HEK293 (cell line): ENCODE measurements around the gene RABEP1.
"Not testable (repeated sequence)": the region's sequence is repeated elsewhere in the genome, so short reads cannot be mapped to it uniquely, and the experiment has no call there.

Source experiments
- CTCF ChIA-PET: fragments of 350-600 bp; formaldehyde crosslinking; extraction: SDS; loops from one replicate; lab custom pipeline; 2021; ENCODE audit warnings: antibody characterized with exemption; lab: Yijun Ruan, JAX
- POLR2A ChIA-PET: fragments of 300-600 bp; formaldehyde crosslinking; extraction: SDS; loops from one replicate; lab custom pipeline; 2020; ENCODE audit warnings: antibody characterized with exemption, inconsistent platforms; lab: Yijun Ruan, JAX
- H3K27ac ChIP-seq: fragments of 200-500 bp; sonication (Bioruptor generic); 2 replicates; pipeline ENCODE4 v1.5.1; 2014; ENCODE audit warnings: low read depth, low read length, control low read depth, inconsistent platforms; ENCODE audit errors: extremely low read depth
- H3K36me3 ChIP-seq, 2 experiments: fragments of 200-500 bp in 1 of 2; sonication (Bioruptor generic) in 1 of 2; 1 replicate in 1 of 2; 2 replicates in 1 of 2; pipeline ENCODE4 v1.5.1; 2014 to 2017; ENCODE audit warnings: inconsistent platforms in 2 of 2, low read length in 2 of 2; ENCODE audit not compliant: control insufficient read depth in 2 of 2, insufficient read depth in 1 of 2
- H3K4me1 ChIP-seq: fragments of 200-500 bp; sonication (Bioruptor generic); 2 replicates; pipeline ENCODE4 v1.5.1; 2014; ENCODE audit warnings: mild to moderate bottlenecking, low read length, inconsistent platforms; ENCODE audit not compliant: control insufficient read depth, insufficient read depth
- H3K4me3 ChIP-seq: 2 replicates; pipeline ENCODE4 v1.5.1; 2011; ENCODE audit warnings: low read depth, mild to moderate bottlenecking, control low read depth, low read length, moderate library complexity
- H3K9me3 ChIP-seq: fragments of 200-500 bp; sonication (Bioruptor generic); 2 replicates; pipeline ENCODE4 v1.5.1; 2014; ENCODE audit warnings: low read depth, low read length, inconsistent platforms; ENCODE audit not compliant: control insufficient read depth, insufficient read depth
- CTCF ChIP-seq: fragments of 450-650 bp; formaldehyde crosslinking; IDR thresholded peaks from 2 replicates; pipeline ENCODE4 v1.5.1; 2016; ENCODE audit warnings: missing biosample characterization, missing genetic modification characterization
- ZFP3 ChIP-seq: fragments of 450-650 bp; formaldehyde crosslinking; IDR thresholded peaks from 2 replicates; pipeline ENCODE4 v1.5.1; 2016; ENCODE audit warnings: low read depth, missing biosample characterization, missing genetic modification characterization
- ZNF112 ChIP-seq: fragments of 450-650 bp; formaldehyde crosslinking; IDR thresholded peaks from 2 replicates; pipeline ENCODE4 v1.5.0; 2017; ENCODE audit warnings: missing biosample characterization, missing genetic modification characterization
- ZNF132 ChIP-seq: fragments of 450-650 bp; formaldehyde crosslinking; IDR thresholded peaks from 2 replicates; pipeline ENCODE4 v1.5.1; 2017; ENCODE audit warnings: missing biosample characterization, missing genetic modification characterization, borderline replicate concordance
- TF ChIP-seq, protein P1 (sequence below): fragments of 450-650 bp; formaldehyde crosslinking; IDR thresholded peaks from 2 replicates; pipeline ENCODE4 v1.5.1; 2016; ENCODE audit warnings: missing biosample characterization, missing genetic modification characterization
- TF ChIP-seq, protein P2 (sequence below): fragments of 450-650 bp; formaldehyde crosslinking; IDR thresholded peaks from 2 replicates; pipeline ENCODE4 v1.5.1; 2016; ENCODE audit warnings: missing biosample characterization, missing genetic modification characterization

RABEP1 gene

GRCh38 chr17:5429191-5429887 lies 147.3 kb downstream of the RABEP1 start:
- H3K4me3 ChIP-seq = no peak overlapping the region
- POLR2A ChIA-PET = interaction anchor here (0.6 to 7.4 kb wide), 2 partner anchors 11 to 57 kb away, joined by 3 to 43 read pairs; partner anchors contain the start of genes DERL2, MIS12, NUP88 and RPAIN
- no peaks in the 10 kb centered on the region for H3K4me1 ChIP-seq
- CTCF ChIA-PET = interaction anchor here (0.7 to 2.3 kb wide), 4 partner anchors 9 to 21 kb away, joined by 3 to 7 read pairs (median 4); partner anchors contain the start of gene C1QBP
- no peaks in the 10 kb centered on the region for H3K9me3 ChIP-seq
- H3K36me3 ChIP-seq = peaks cover 85 to 99% of the 10 kb centered on the region in 2 experiments
- no peak overlapping the region for H3K27ac ChIP-seq
- TF ChIP-seq ZNF132 (tag by site-specific recombination) = no peak

GRCh38 chr17:5430413-5430999 lies 148.4 kb downstream of the RABEP1 start:
- no peak overlapping the region; the same call in 1 of the 2 replicates for H3K27ac ChIP-seq
- TF ChIP-seq, protein P1, sequence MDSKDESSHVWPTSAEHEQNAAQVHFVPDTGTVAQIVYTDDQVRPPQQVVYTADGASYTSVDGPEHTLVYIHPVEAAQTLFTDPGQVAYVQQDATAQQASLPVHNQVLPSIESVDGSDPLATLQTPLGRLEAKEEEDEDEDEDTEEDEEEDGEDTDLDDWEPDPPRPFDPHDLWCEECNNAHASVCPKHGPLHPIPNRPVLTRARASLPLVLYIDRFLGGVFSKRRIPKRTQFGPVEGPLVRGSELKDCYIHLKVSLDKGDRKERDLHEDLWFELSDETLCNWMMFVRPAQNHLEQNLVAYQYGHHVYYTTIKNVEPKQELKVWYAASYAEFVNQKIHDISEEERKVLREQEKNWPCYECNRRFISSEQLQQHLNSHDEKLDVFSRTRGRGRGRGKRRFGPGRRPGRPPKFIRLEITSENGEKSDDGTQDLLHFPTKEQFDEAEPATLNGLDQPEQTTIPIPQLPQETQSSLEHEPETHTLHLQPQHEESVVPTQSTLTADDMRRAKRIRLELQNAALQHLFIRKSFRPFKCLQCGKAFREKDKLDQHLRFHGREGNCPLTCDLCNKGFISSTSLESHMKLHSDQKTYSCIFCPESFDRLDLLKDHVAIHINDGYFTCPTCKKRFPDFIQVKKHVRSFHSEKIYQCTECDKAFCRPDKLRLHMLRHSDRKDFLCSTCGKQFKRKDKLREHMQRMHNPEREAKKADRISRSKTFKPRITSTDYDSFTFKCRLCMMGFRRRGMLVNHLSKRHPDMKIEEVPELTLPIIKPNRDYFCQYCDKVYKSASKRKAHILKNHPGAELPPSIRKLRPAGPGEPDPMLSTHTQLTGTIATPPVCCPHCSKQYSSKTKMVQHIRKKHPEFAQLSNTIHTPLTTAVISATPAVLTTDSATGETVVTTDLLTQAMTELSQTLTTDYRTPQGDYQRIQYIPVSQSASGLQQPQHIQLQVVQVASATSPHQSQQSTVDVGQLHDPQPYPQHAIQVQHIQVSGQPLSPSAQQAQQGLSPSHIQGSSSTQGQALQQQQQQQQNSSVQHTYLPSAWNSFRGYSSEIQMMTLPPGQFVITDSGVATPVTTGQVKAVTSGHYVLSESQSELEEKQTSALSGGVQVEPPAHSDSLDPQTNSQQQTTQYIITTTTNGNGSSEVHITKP (tag by site-specific recombination) = no peak
- TF ChIP-seq ZNF112 (tag by site-specific recombination) = no peak
- TF ChIP-seq ZFP3 = no peak
- H3K4me3 ChIP-seq = no peak overlapping the region
- no peaks in the 10 kb centered on the region for H3K9me3 ChIP-seq
- POLR2A ChIA-PET = interaction anchor here (0.7 to 7.4 kb wide), 6 partner anchors 9 to 149 kb away, joined by 3 to 43 read pairs (median 4); partner anchors contain the start of genes C1QBP, DERL2, MIS12 and NUP88
- no peaks in the 10 kb centered on the region for H3K4me1 ChIP-seq
- CTCF ChIA-PET = interaction anchor here (0.9 to 2.3 kb wide), 2 partner anchors 9 to 10 kb away, joined by 5 to 7 read pairs; partner anchors contain the start of gene C1QBP
- H3K36me3 ChIP-seq = peaks cover 85 to 99% of the 10 kb centered on the region in 2 experiments

- H3K27ac ChIP-seq = 0 out of 2 replicates have a peak overlapping the region, but pooled peaks have one; percentile 44
- H3K4me1 ChIP-seq, H3K4me3 ChIP-seq, H3K9me3 ChIP-seq: not testable (repeated sequence)
- ChIA-PET CTCF (interaction anchor here (2.3 kb wide), 1 partner anchor 10 kb away, joined by 7 read pairs; no protein-coding TSS in a partner anchor), POLR2A (interaction anchor here (0.9 to 7.4 kb wide), 5 partner anchors 8 to 55 kb away, joined by 3 to 43 read pairs (median 3); partner anchors contain the start of genes C1QBP, DERL2, MIS12 and NUP88)
- peaks cover 82 to 98% of the 10 kb centered on the region in 2 experiments for H3K36me3 ChIP-seq
- peak; percentile 12; the same call in 1 of the 2 replicates for TF ChIP-seq CTCF (tag by site-specific recombination)
- TF ChIP-seq, protein P2, sequence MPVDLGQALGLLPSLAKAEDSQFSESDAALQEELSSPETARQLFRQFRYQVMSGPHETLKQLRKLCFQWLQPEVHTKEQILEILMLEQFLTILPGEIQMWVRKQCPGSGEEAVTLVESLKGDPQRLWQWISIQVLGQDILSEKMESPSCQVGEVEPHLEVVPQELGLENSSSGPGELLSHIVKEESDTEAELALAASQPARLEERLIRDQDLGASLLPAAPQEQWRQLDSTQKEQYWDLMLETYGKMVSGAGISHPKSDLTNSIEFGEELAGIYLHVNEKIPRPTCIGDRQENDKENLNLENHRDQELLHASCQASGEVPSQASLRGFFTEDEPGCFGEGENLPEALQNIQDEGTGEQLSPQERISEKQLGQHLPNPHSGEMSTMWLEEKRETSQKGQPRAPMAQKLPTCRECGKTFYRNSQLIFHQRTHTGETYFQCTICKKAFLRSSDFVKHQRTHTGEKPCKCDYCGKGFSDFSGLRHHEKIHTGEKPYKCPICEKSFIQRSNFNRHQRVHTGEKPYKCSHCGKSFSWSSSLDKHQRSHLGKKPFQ (tag by site-specific recombination) = 0 out of 2 replicates have a peak, but pooled peaks have one; percentile 46
Measured at GRCh38 chr17:5431234-5431633, 149.2 kb downstream of the RABEP1 start.
